HEK293 (cell line): ENCODE results near the gene PRXL2B.

Source experiments
- CTCF ChIP-seq: fragments of 450-650 bp; formaldehyde crosslinking; IDR thresholded peaks from 2 replicates; pipeline ENCODE4 v1.5.1; 2016; ENCODE audit warnings: missing biosample characterization, missing genetic modification characterization
- GFI1B ChIP-seq: fragments of 450-650 bp; formaldehyde crosslinking; IDR thresholded peaks from 2 replicates; pipeline ENCODE4 v1.5.1; 2016; ENCODE audit warnings: missing biosample characterization, missing genetic modification characterization
- YY1 ChIP-seq: fragments of 450-650 bp; formaldehyde crosslinking; IDR thresholded peaks from 2 replicates; pipeline ENCODE4 v1.5.1; 2018; ENCODE audit warnings: missing biosample characterization, missing genetic modification characterization
- YY2 ChIP-seq: fragments of 450-650 bp; formaldehyde crosslinking; IDR thresholded peaks from 2 replicates; pipeline ENCODE4 v1.5.1; 2016; ENCODE audit warnings: missing biosample characterization, missing genetic modification characterization
- ZBTB49 ChIP-seq: fragments of 450-650 bp; formaldehyde crosslinking; IDR thresholded peaks from 2 replicates; pipeline ENCODE4 v1.5.1; 2016; ENCODE audit warnings: missing biosample characterization, missing genetic modification characterization, low read depth
- ZNF140 ChIP-seq: fragments of 450-650 bp; formaldehyde crosslinking; IDR thresholded peaks from 2 replicates; pipeline ENCODE4 v1.5.1; 2016; ENCODE audit warnings: missing biosample characterization, missing genetic modification characterization
- ZNF514 ChIP-seq: fragments of 450-650 bp; formaldehyde crosslinking; IDR thresholded peaks from 2 replicates; pipeline ENCODE4 v1.5.1; 2016; ENCODE audit warnings: missing biosample characterization, missing genetic modification characterization
- ZNF558 ChIP-seq: fragments of 450-650 bp; formaldehyde crosslinking; IDR thresholded peaks from 2 replicates; pipeline ENCODE4 v1.5.1; 2016; ENCODE audit warnings: missing biosample characterization, missing genetic modification characterization

- TF ChIP-seq GFI1B (tag by site-specific recombination) (no peak), CTCF (tag by site-specific recombination) (no peak), ZNF558 (tag by site-specific recombination) (no peak), ZNF514 (tag by site-specific recombination) (no peak), YY1 (tag by site-specific recombination) (no peak), ZNF140 (no peak), YY2 (no peak), ZBTB49 (tag by site-specific recombination) (no peak)
Observed at GRCh38 chr1:2594641-2595131, 8.1 kb downstream of the PRXL2B start.
